ENCODE results near the gene UBA1. TPM values are rescaled to one million over a fixed set of nuclear protein-coding genes. Genes with fewer than 3 reads are reported as not detected.

Gene UBA1
- total and polyA plus RNA-seq, 2 donors (not counting 3 experiments of a cell fraction or from before 2014, with no cell fraction given), result 237 to 297 TPM

DNA sequence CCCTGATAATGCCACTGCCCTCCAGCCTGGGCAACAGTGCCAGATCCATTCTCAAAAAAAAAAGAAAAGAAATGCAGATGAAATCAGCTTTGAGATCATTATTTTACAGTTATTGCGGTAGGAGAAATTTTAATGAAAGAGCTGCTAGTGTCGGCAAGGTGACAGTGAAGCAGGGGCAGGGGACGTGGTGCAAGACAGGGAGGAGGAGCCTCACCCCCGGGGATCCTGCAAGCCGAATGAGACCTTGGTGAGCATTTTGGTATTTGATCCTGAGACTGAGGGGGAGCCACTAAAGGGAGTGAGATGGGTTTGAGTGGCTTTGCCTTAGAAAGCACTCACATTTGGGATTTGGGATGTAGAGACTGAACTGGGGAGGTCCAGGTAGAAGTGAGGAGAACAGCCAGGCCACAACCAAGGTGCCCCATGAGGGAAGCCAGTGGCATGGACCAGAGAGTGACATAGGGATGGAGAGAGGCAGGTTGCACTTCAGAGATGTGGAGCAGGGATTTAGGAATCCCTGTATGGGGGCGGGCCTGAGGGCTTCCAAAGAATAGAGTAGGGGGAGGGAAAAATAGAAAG, 25.0 kb upstream of the UBA1 start:
- ChIA-PET POLR2A (no interaction called here), CTCF (no interaction called here)
- peaks cover 9% of the 10 kb centered on the region for H3K79me2 ChIP-seq (ENCODE audit: control insufficient read depth, insufficient read depth, low read length)
- TF ChIP-seq POLR2AphosphoS5 (IDR thresholded peaks at IDR 0.05; ENCODE audit: insufficient read depth, low read depth, low read length) (no peak), EZH2 (IDR thresholded peaks at IDR 0.05; ENCODE audit: borderline replicate concordance, low read depth, low read length, severe bottlenecking) (no peak), MYC (IDR thresholded peaks at IDR 0.05; ENCODE audit: low read depth, low read length) (no peak), JUN (IDR thresholded peaks at IDR 0.05; ENCODE audit: borderline replicate concordance, insufficient read depth, insufficient read length, low read depth) (no peak), POLR2A (IDR thresholded peaks at IDR 0.05; ENCODE audit: low read depth, low read length) (no peak), FOS (IDR thresholded peaks at IDR 0.05; ENCODE audit: borderline replicate concordance, insufficient read depth, low read length) (no peak), GATA2 (IDR thresholded peaks at IDR 0.05; ENCODE audit: insufficient read depth, insufficient read length, low read depth, low read length) (no peak)
- TF ChIP-seq, protein P1, sequence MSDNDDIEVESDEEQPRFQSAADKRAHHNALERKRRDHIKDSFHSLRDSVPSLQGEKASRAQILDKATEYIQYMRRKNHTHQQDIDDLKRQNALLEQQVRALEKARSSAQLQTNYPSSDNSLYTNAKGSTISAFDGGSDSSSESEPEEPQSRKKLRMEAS (IDR thresholded peaks at IDR 0.05; ENCODE audit: insufficient read depth, insufficient read length), result no peak
- TF ChIP-seq, protein P2, sequence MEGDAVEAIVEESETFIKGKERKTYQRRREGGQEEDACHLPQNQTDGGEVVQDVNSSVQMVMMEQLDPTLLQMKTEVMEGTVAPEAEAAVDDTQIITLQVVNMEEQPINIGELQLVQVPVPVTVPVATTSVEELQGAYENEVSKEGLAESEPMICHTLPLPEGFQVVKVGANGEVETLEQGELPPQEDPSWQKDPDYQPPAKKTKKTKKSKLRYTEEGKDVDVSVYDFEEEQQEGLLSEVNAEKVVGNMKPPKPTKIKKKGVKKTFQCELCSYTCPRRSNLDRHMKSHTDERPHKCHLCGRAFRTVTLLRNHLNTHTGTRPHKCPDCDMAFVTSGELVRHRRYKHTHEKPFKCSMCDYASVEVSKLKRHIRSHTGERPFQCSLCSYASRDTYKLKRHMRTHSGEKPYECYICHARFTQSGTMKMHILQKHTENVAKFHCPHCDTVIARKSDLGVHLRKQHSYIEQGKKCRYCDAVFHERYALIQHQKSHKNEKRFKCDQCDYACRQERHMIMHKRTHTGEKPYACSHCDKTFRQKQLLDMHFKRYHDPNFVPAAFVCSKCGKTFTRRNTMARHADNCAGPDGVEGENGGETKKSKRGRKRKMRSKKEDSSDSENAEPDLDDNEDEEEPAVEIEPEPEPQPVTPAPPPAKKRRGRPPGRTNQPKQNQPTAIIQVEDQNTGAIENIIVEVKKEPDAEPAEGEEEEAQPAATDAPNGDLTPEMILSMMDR (IDR thresholded peaks at IDR 0.05; ENCODE audit: extremely low read depth in 1 of 2, insufficient read depth in 1 of 2, low read depth in 1 of 2, low read length in 2 of 2), result no peak
- FAIRE-seq (no peak), DNase-seq (ENCODE audit: low read depth, low spot score) (no peak)
- H3K9me1 ChIP-seq (replicated peaks; ENCODE audit: control insufficient read depth, extremely low read depth, insufficient read depth, low read length), result no peaks in the 10 kb centered on the region
- no peaks in the 10 kb centered on the region for H3K4me1 ChIP-seq (ENCODE audit: control insufficient read depth, extremely low read depth, insufficient read depth, low read length)
- intact Hi-C loops (cut with micrococcal nuclease), result no loop called here
- no peak overlapping the region for H3K9ac ChIP-seq (replicated peaks; ENCODE audit: extremely low read depth, insufficient read depth, low read length)
- no peak overlapping the region for H3K4me3 ChIP-seq (replicated peaks in 1 of 3; ENCODE audit: insufficient read depth in 1 of 3, low read depth in 1 of 3, low read length in 3 of 3)
- no peaks in the 10 kb centered on the region for H3K27me3 ChIP-seq (ENCODE audit: control insufficient read depth in 2 of 2, insufficient read depth in 2 of 2, low read length in 2 of 2)
- H2AFZ ChIP-seq (ENCODE audit: low read depth, low read length), result no peak overlapping the region
- no TSS peak for BruUV-seq (replicated peaks)
- H4K20me1 ChIP-seq (replicated peaks; ENCODE audit: control insufficient read depth, extremely low read depth, insufficient read depth, low read length), result no peaks in the 10 kb centered on the region
- H3K36me3 ChIP-seq (ENCODE audit: control insufficient read depth in 2 of 2, extremely low read depth in 1 of 2, insufficient read depth in 2 of 2, low read length in 2 of 2), result peaks cover 0 to 31% of the 10 kb centered on the region in 2 experiments
- H3K9me3 ChIP-seq (replicated peaks; ENCODE audit: control insufficient read depth, insufficient read depth, low read length), result no peaks in the 10 kb centered on the region
- dilution Hi-C loops (cut with MboI; ENCODE audit: extremely low pct_ligation_motif_present, low sequenced_read_pairs), result no loop called here
- H3K4me2 ChIP-seq (ENCODE audit: insufficient read depth, low read length), result no peak overlapping the region
- no peak overlapping the region for H3K27ac ChIP-seq (ENCODE audit: insufficient read depth, low read depth, low read length)

Measured in endothelial cell of umbilical vein (primary cell).